T1000 (cell line): ENCODE data around the gene KCNQ4.

Experiments
- DNase-seq: peaks from one replicate; lab custom pipeline; 2025; ENCODE audit warnings: mixed read lengths; lab: John Stamatoyannopoulos, UW

KCNQ4 gene

DNA sequence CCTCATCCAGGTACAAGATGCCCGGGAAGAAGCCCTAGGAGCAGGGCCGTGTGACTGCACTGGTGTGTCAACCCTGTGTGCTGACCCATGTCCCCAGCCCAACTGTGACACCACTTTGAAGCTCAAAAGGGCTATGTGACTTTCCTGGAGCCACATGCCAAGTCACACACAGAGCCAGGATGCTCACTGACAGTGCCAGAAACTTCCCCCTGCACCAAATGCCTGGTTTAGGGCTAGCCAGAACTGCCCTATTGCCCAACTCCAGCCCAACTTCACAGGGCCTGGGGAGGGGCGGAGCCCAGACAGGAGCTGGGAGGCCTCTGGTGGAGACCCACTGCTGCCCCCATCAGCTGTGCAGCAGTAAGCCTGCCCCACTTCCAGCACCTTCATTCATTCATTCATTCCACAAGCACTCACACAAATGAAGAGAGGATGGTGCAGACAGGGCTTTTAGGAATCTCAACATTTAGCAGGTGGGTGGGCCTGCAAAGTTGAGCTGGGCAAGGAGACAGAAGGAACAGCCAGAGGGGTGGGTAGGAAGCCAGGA is 36.7 kb downstream of the KCNQ4 start:
- DNase-seq, result no peak

DNA sequence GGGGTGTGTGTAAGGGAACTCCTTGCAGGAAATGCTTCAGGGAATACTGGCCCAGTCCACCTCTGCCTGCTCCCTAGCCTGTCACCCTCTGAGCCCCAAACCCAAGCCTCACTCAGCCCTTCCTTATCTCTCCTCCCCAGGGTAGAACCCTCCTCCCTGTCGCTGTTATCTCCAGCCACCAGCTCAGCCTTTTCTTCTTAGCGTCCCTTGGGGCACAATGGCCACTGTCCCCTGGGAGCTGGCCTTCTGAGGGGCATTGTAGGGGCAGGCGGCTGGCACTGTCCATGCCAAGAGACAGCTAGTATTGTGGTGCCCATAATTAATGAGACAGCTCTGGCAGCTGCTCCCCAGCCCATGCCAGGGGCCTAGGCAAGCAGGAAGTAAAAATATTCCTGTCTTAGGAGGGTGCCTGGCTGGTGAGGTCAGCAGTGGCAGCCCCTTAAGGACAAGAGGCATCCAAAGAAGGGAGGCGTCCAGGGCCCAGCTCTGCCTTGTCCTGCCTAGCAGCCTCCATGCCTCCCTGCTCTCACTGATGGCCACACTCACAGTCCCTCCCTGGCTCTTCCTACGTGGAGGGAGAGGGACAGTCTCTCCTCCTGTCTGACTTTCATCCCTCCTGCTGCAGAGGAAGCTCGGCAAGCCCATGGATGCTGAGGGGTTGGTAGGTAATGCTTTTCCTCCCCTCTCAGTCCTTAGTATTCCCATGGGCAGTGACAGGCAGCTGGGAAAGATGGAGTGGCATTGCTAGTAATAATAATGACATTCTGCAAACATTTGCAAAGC is 37.5 kb downstream of the KCNQ4 start:
- no peak for DNase-seq

DNA sequence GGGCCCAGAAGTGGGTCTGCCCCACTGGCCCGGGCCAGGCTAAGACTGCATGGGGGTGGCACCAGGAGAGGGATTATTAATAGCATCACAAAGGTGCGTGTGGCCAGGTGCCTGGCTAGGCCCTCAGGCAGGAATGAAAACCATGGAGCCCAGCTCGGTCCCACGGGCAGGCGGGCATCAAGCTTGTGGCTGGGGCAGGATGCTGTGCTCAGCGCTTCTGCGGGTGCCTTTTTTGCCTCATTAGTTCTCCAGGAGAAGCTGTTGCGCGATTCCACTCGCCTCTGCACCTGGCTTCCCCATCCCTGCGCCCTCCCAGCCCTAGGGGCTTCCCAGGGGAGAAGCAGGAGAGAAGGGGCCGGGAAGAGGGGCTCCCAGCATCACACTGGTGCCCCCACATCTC is 39.3 kb downstream of the KCNQ4 start:
- no peak for DNase-seq

DNA sequence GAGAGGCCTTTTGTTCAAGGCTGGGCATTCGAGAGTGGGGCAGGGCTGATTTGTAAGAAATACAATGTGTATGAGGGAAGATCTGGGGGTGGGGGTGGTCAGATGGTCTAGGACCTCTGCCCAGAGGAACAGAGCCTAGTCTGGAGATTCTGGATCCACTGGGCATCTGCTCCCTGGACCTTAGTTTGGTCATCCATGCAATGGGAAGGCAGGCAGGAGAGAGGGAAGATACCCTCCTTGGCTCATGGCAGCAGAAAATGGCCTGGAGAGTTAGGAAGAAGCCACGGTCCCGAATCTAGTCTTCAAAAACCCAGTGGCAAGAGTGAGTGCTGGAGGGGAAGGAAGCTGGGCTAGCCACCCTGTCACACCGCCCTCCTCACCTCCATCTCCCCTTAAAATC is 39.8 kb downstream of the KCNQ4 start:
- DNase-seq, result no peak

DNA sequence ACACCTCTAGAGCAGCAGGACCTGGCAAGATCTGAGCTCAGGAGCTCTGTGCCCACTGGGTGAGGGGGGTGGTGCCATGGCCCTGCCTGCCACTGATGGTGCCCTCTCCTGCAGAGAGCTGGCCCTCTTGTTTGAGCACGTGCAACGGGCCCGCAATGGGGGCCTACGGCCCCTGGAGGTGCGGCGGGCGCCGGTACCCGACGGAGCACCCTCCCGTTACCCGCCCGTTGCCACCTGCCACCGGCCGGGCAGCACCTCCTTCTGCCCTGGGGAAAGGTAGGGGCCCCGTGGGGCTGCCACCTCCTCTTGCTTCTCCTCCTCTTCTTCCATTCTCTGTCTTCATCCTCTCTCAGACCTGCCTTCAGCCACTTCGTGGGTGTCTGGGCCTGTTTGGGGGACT is 40.4 kb downstream of the KCNQ4 start:
- no peak for DNase-seq

DNA sequence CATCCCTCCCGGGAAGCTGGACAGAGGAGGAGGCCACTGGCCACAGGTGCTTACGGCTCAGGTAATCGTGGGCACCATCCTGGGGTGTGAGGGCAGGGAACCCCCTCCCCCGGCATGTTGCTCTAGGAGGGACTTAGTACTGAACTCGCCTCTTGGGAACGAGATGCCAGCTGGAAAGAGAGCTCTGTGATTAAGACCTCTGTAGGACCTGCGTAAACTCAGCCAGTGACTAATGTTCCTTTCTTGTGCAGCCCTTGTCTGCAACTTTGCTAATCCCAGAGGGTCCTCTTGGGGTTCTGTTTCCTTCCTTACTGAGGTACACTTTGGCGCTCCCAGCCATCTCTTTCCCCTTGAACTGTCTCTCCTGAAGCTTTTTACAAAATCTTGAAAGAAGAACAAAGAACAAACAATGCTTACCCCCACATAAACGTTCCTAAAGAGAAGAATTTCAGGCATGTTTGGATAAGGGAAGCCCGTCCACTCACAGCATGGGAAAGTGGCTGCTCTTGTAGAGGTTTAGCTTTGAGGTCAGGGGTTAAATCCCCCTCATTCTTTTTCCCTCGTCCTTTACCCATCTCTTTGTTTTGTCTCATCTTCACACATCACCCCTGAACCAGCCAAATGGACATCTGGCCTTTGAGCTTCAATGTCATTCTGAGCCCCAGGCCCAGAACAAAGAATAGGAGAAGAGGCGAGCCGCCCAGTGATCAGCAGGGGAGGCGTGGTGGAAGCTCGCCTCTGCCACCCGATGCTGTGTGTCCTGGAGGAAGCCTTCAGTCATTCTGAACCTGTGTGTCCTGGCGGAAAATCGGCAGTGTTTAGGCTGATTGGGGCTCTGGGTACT is 41.2 kb downstream of the KCNQ4 start:
- DNase-seq, result no peak

DNA sequence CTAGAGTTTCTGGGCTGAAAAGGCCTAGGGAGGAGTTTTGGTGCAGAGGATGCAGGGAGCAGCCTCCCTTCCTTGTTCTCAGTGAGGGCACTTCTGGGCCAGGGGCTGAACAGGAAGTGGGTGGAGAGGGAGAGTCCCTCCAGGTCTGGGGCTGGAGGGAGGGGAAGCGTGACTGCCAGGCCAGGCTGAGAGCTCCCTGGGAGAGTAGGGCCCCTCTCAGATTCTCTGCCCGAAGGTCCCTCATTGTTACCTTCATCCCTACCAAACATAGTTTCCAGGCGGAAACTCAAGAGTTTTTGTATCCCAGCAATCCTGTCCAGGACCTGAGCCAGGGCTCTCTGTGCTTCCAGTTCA is 41.8 kb downstream of the KCNQ4 start:
- DNase-seq, result no peak

DNA sequence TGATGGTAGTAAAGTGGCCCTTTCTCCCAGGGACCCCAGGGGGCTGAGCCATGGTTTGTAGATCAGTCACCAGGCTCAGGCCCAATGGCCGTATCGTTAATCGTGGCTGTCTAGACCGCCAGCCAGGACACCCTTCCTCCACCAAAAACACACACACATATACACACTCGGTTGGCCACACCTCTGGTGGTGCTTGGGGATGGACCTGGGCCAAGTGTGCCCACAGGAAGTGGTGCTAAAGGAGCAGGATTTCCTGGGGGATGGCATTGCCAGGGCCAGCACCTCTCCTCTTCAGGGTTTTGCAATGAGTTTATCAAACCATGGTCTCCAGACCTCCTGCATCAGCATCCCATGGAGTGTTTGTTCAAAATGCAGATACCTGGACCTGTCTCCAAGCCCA is 42.4 kb downstream of the KCNQ4 start:
- no peak for DNase-seq

DNA sequence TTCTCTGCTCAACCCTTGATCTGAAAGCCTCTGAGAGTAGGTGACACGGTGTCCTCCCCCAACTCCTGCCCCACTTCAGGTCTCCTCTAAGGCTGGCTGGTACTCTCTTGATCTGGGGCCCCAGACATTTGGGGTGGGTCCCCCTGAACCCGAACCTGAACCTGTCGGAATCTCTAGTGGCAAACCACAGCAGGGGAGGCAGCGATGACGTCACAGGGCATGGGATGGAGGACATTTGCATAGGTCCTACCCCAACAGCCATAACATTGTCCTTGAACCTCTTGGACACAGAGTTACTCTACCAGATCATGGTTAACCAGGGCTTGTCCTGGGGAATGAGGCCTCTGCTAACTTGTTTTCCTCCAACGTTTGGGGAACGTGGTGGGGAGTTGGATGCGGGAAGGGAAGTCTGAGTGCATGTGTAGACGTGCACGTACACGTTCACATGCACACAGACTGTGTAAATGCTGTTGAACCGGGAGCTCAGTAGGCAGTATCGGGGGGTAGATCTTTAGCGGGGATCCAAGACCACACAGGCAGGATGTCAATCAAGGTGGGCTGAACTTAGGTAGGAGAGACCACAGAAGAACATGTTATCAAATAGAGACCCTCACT is 46.2 kb downstream of the KCNQ4 start:
- no peak for DNase-seq

DNA sequence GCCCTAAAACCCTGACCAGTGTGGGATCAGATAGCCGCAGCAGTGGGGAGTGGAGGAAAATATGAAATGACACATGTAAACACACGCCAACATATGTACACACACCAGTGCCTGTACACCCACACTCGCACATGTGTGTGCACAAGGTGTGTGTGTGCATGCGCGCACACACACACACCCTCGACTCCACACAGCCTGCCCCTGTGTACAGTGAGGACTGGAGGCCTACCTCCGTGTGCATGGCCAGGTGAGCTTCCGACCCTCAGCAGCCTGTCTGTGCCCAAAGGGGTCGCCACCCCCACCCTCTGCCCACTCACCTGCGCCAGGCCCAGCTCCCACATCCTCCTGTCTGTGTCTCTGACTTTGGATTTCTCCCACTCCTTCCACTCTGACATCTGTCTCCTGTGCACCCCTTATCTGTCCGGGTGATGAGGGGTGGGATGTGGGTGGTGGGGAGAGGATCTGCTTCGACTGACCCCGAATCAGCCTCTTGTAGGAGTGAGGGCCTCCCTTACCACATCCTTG is 46.9 kb downstream of the KCNQ4 start:
- DNase-seq, result no peak

DNA sequence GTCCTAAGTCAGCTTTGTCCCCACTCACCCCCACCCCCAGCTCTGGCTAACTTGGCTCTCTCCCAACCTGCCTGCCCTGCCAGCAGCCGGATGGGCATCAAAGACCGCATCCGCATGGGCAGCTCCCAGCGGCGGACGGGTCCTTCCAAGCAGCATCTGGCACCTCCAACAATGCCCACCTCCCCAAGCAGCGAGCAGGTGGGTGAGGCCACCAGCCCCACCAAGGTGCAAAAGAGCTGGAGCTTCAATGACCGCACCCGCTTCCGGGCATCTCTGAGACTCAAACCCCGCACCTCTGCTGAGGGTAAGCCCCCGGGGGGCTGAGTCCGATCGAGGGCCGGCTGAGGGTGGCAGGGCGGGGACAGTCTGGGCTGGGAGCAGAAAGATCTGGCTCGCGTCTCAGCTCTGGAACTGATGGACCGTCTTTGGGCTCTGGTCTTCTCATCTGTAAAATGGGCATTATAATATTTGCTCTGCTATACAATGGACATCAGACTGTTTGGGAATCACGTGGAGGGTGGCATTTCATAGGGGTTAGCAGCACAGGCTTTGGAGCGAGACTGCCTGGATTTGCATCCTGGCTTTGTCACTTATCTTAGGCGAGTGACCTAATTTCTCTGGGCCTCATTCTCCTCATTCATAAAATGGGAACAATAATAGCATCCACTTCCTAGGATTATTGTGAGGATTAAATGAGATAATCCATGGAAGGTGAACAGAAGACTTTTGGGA is 47.6 kb downstream of the KCNQ4 start:
- no peak for DNase-seq

DNA sequence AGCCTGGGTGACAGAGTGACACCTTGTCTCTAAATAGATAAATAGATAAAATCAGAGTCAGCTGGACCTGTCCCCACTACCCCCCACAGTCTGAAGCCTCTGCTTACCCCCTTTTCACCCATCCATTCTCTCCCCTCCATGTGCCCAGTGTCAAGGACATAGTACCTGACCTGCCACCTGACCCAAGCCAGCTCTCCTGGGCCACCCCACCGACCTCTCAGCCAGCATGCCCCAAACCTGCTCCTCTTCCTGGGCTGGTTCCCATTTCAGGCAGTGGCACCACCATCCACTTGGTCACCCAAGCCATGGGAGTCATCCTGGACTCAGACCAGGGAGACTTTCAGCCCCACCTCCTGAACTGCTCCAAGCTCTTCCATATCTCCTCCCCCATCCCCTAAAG is 50.4 kb downstream of the KCNQ4 start:
- no peak for DNase-seq

DNA sequence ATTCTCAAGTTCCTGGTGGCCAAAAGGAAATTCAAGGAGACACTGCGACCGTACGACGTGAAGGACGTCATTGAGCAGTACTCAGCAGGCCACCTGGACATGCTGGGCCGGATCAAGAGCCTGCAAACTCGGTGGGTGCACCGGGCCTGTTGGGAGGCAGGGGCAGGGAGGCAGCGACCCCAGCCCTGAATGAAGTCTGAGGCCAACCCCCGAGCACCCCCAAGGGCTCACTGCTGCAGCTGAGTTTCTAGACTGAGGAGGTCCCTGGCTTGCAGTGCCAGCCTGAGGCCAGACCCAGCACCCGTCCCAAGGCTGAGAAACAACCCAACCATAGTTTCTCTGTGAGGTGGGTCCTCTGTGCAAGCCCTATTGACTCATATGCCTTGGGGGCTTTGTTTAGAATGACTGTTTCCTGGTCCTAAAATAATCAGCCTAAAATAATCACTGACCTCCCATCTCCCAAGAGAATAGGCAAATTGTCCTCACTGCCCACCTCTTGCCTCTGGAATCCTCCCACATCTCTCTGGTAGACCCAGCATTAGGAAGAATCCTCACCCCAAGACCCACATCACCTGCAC is 51.5 kb downstream of the KCNQ4 start:
- DNase-seq, result no peak

DNA sequence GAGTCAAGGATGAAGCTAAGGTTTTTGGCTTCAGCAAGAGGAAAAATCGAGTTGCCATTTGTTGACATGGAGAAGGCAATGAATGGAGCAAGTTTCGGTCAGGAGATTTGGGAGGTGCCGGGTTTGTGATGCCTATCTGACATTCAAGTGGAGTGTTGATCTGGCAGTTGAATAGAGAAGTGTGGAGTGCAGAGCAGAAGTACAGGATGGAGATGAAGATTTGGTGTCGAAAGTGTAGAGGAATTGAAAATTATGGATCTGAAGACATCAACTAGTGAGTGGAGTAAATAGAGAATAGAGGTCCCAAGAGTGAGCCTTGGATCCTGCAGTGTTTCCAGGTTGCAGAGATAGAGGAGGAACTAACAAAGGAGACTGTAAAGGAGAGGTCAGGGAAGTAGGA is 52.7 kb downstream of the KCNQ4 start:
- DNase-seq, result no peak

DNA sequence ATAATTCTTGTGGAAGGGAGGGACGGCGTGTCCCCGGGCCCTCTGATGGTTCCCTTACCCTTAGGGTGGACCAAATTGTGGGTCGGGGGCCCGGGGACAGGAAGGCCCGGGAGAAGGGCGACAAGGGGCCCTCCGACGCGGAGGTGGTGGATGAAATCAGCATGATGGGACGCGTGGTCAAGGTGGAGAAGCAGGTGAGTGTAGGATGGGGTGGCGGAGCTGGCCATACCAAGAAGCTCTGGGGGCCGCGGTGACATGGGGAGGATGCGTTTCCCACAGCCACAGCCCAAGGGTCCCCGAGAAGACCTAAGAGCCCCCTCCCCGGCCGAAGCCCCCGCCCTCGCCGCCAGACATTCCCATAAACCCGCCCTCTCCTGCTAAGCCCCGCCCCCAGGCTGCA is 54.0 kb downstream of the KCNQ4 start:
- no peak for DNase-seq

DNA sequence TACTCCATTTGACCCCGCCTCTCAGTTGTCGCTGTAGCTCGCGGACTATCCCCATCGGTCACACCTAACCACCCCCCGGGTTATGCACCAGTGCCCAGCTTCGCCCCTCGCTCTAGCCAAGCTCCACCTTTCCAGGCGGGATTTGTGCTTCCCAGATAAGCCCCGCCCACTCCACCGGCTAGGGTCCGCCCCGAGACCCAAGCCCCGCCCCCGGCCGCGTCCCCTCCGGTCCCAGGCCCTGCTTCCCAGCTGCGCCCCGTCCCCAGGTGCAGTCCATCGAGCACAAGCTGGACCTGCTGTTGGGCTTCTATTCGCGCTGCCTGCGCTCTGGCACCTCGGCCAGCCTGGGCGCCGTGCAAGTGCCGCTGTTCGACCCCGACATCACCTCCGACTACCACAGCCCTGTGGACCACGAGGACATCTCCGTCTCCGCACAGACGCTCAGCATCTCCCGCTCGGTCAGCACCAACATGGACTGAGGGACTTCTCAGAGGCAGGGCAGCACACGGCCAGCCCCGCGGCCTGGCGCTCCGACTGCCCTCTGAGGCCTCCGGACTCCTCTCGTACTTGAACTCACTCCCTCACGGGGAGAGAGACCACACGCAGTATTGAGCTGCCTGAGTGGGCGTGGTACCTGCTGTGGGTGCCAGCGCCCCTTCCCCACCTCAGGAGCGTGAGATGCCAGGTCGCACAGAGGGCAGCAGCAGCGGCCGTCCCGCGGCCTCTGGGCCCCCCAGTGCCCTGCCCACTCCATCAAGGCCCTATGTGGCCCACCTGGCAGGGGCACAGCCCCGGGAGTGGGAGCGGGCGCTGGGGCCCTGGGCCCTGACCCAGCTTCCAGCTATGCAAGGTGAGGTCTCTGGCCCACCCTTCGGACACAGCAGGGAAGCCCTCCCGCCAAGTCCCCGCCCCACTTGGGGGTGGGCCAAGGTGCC is 54.7 kb downstream of the KCNQ4 start:
- no peak for DNase-seq

DNA sequence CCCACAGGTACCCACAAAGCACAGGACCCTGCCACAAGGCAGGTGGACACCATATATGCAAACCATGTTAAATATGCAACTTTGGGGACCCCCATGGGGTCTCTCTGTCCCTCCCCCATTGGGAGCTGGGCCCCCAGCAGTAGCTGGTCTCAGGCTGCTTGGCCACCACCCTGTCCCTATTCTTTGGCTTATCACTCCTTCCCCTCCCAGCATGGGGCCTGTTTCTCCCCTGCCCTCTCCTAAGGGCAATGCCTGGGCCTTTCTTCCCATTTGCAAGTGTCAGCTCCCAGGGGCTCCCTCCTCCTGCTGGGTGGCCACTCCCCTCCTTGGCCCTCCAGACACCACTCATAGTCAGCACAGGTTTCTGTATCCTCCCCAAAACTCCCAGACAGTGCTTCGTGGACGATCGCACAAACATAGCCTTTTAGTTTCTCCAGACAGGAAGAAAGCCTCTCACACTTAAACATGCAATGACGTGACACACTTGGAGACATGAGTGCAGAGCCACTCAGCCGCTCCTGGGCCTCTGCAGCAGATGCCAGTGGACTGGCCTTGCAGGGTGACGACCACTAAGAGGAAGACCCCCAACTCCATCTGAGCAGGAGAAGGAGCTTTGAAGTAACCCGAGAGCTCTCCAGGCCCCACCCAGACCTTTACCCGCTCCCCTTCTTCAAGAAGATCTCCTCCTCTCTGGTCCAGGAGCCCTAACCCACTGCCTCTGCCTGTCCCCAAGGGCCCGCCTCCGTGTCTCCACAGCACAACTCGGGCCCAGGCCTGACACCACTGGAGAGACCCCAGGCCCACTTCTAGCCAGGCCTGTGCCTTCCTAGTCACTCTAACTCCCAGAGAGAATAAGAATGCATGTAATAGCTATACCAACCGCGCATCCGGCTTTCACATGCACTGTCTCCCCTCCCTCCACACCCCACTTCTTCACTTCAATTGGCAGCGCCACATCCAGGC is 55.7 kb downstream of the KCNQ4 start:
- DNase-seq, result no peak

DNA sequence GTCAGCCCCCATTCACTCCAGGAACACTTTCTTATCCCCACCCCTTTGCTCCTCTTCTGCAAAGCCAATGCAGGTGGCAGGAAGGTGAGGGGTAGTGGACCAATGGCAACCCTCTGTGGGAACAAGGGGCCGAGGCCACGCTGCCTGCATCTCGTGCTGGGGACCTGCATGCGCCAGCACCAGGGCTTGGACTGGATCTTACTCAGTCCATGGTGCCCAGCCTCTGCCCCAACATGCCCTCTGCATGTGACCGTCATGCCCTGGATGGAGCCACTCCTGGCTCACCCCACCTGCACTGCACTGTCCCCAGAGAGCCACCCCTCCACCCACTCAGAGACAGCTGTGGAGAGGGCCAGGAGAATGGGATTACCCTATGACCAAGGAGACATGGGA is 56.4 kb downstream of the KCNQ4 start:
- DNase-seq, result no peak
